Stimulated activated CD8-positive, alpha-beta memory T cell treated with anti-CD3 and anti-CD28 coated beads, Interleukin-4, amount 100 ng/mL, for 24 hours (primary cell): Measurements from ENCODE around the gene LARP4B.

Experiments
- DNase-seq: peaks from one replicate; pipeline ENCODE4 v3.0.0-alpha.2; 2020; ENCODE audit warnings: low read depth

The LARP4B gene

DNA sequence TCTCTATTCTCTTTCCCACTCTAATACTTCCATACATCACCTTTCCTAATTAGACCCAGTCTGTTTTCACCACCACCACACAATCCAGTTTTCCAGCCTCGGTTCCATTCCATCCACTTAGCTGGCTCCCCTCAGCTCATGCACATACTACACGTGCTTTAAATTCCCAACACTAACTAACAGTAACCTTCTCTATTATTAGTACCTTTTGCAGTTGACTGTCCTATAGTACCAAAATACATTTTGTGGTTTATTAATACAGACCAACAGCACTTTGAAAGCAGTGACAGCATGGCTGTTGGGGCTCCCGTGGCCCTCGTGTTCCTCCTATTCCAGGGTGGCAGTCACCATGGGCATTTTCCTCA, 64.9 kb downstream of the LARP4B start:
- no peak for DNase-seq

DNA sequence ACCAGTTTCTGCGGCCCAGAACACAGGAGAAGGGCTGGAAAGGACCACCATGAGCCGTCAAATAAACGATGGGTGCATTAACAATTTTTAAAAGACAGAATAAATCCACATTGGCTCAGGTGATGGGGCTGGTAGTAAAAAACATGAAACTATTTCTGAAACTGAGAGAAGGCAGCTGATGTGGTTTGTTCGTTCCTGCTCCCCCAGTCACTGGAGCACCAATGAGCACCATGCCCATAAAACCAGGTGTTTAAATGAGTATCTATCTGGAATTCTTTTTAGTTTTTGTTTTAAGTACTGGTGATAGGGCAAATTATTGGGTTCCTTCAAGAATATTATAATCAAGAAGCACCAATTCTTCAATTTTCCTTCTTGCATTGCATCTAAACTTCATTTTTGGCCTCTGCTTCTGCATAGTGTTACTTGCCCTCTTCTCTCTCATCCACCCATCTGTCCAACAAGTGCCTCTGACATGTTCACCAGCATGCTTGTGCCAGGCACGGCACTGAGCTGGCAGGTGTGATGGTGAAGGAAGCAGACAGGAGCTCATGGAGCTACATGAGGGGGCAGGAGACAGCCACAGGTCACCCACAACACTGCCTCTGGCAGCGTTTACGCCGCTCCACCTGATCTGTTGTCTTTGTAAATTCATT, 65.5 kb downstream of the LARP4B start:
- DNase-seq = no peak

DNA sequence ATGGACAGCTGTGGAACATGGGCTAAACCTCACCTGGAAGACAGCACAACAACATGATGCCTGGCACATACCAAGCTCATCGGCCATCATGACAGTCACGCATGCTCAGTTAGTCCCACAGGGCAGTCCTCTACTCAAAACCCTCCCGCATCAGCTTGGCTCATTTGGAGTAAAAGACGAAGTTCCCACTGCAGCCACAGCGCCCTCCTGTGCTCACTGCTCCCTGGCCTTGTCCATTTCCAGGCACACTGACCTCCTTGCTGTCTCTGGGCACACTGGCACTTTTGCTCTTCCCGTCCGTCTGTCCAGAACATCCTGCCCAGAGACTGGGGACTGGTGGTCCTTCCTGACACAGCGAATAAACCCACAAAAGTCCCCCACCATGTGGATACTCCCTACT, 66.2 kb downstream of the LARP4B start:
- no peak for DNase-seq

DNA sequence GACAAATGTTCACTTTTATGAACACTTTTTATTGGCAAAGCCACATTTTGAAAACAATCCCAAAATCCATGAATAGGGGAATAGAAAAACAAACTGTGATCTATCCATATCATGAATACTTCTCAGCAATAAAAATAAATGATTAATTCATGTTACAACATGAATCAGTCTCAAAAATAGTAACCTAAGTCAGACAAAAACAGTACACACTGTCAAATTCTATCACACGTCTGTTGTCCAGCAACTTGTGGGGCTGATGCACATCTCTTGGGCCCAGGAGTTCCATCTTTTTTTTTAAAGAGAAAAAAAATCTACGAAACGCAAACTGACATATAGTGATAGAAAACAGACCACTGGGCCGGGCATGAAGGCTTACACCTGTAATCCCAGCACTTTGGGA, 71.0 kb downstream of the LARP4B start:
- DNase-seq = no peak

GRCh38 chr10:856416-857157, 74.9 kb downstream of the LARP4B start:
- no peak for DNase-seq

- no peak for DNase-seq
These were observed 75.8 kb downstream of the LARP4B start for GRCh38 chr10:855671-856070.

DNA sequence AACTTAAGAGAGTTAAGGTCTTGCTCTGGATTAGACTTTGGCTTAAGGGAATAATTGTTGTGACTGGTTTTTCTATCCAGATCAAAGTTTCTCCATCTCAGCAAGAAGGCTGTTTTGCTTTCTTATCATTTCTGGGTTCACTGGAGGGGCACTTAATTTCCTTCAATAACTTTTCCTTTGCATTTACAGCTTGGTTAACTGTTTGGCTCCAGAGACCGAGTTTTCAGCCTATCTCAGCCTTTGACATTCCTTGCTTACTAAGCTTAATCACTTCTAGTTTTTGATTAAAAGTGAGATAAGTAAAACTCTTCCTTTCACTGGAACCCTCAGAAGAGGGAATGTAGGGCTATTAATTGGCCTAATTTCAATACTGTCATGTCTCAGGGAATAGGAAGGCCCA, 76.4 kb downstream of the LARP4B start:
- no peak for DNase-seq

- DNase-seq = no peak
These were observed 78.5 kb downstream of the LARP4B start for GRCh38 chr10:853017-853416.

- DNase-seq = no peak
These were observed 79.1 kb downstream of the LARP4B start for GRCh38 chr10:852386-852785.

GRCh38 chr10:851901-852300, 79.6 kb downstream of the LARP4B start:
- no peak for DNase-seq

DNA sequence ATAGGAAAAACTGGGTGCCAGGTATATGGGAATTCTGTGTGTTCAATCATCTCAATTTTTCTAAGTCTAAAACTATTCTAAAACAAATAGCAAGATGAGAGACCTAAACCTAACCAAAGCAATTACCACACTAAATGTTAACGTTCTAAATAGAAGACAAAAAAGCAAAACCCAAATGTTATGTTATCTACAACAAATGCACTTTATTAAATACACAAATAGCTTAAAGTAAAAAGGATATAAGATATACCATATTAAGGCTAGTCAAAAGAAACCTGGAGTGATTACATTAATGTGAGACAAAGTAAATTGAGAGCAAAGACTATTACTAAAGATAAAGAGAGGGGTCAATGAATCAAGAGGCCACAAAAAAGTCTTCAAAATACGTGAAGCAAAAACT, 81.4 kb downstream of the LARP4B start:
- DNase-seq = no peak

DNA sequence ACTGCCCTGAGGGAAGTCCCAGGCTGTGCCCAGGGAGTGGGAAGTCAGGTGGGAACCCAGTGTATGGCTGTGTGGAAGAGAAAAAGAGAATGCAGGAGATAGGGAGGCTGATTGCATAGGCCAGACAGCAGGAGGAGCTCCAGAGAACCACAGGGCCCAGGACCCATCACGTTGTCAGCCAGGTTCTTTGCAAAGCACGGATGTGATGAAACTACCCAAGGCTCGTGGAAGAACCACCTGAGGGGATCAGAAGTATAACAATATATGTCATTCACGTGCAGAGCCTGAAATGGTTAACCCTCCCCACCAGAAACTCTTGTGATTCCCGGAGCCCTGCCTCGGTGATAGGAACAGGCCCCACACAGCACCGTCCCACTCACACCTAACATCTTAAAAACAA, 83.6 kb downstream of the LARP4B start:
- no peak for DNase-seq

- DNase-seq = no peak
These were observed 85.3 kb downstream of the LARP4B start for GRCh38 chr10:846126-846685.

DNA sequence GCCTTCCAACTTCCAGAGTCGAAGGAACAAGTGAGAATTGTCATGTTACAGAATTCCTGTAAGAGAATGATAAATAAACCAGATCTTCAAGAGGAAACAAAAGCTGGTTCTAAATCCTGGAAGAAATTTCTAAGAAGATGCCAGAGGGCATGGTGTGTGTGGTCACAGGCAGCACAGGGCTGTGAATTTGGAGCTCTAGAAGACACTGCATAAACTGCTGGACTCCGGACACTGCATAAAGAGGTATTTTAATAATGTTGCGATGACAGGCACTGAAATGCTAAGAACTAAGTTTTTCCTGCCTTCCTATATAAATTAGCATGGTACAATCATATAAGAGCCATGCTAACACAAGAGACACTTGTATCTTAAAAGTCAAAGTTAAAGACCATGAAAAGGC, 86.0 kb downstream of the LARP4B start:
- no peak for DNase-seq

DNA sequence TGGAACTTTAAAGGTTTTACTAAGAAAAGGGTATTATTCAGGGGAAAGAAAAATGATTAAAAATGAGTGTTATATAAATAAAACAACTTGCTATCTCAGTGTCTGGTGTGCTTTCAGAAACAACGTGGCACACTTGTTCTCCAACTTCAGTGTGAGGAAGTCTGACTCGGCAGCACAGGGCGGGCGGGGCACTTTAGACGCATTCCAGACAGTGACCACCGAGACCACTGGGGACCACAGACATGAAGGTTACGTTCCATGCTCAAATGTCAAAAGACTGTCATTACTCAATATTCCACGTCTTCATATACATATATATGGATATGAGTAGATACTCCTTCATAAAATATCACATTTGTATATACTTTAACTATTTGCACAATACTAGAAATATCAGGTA, 87.0 kb downstream of the LARP4B start:
- no peak for DNase-seq

DNA sequence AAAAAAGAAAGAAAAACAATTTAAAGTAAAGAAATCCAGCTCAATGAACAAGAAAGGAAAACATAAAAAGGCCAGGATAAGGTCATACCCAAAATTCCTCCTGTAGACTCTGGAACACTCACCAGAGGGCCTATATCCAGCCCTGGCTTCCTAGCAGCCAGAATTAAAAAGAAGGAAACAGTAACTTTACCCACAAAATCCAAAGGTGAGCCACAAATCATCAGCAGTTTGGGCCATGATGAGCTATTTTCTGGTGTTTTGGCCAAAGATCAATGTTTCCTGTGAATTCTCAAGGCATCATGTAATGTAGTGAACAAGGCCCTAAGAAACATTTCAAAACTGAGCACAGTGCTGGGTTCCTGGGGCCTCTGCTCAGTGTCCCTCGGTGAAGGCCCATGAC, 87.8 kb downstream of the LARP4B start:
- no peak for DNase-seq

DNA sequence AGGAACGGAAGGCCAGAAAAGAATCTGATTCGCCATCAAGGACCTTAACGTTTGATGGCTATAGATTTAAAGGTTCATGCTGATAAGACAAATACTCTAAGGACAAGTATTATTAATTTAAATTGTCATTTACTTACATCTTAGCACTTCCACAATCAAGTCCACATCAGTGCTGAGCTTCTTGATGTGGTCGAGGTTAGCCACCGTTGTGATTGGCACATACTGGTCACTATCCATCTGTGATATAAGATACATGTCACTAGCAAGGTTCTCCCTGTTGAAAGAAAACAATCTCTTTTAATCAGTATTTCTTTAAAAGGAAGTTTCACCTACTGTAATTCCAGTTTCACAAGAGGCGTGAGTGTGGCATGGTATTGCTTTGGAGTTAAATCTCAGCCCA, 88.7 kb downstream of the LARP4B start:
- no peak for DNase-seq

- DNase-seq = no peak
These were observed 90.0 kb downstream of the LARP4B start for GRCh38 chr10:841535-841934.

GRCh38 chr10:839550-840205, 91.8 kb downstream of the LARP4B start:
- DNase-seq = no peak

DNA sequence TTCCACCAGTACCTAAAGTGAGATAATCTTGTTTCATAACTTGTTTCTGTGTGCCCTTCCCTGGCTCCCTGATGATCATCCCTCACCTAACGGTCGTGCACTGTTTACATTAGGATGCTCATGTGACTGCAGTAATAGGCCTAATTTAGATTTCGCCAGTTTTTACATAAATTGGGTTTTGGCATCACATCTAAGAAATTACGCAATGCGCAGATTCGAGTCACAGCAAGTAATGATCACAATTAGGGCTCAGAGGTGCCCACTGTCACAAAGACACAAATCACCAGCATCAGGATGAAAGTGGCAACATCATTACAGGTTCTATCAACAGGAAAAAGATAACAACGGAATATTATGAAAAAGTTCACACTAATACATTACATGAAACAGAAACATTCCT, 94.7 kb downstream of the LARP4B start:
- no peak for DNase-seq

GRCh38 chr10:834493-834892, 97.0 kb downstream of the LARP4B start:
- DNase-seq = no peak

GRCh38 chr10:829241-829640, 102.3 kb downstream of the LARP4B start:
- no peak for DNase-seq

DNA sequence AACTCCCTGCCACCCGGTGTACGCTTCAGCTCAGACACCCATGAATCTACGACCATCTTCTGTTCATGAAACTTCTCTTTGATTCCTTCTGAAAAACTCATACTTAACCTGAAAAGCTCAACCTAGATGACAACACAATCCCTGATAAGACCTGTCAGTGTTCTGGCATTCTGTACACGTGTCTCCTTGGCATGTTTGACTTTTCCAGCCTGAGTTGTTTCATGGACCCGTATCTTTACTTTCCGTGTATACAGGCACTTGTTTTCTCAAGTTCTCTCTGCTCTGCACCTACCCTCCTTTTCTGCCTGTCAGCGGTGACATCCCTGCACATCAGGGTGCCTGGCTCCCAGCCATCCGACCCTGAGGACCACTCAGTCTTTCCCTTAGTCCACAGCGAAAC, 103.3 kb downstream of the LARP4B start:
- DNase-seq = no peak
